H1 (cell line): ENCODE data around the gene B3GNT2. TPM values are rescaled to one million over a fixed set of nuclear protein-coding genes. Genes with fewer than 3 reads are reported as not detected.

Experiments used
- EGR1 ChIP-seq: IDR thresholded peaks from 2 replicates; pipeline ENCODE4 v1.6.1; 2011; ENCODE audit warnings: low read depth, low read length, borderline replicate concordance
- EZH2 ChIP-seq: fragments of 200-600 bp; sonication (generic); IDR thresholded peaks from 2 replicates; pipeline ENCODE4 v1.7.1; 2012; ENCODE audit warnings: low read depth, mild to moderate bottlenecking, moderate library complexity, low read length, inconsistent platforms; ENCODE audit not compliant: severe bottlenecking
- POU5F1 ChIP-seq: IDR thresholded peaks from 2 replicates; pipeline ENCODE4 v1.6.1; 2011; ENCODE audit warnings: low read depth, mild to moderate bottlenecking, low read length, moderate library complexity
- RBBP5 ChIP-seq: IDR thresholded peaks from 2 replicates; pipeline ENCODE4 v1.7.1; 2012; ENCODE audit warnings: low read depth, mild to moderate bottlenecking, inconsistent platforms, low read length, moderate library complexity, borderline replicate concordance
- SIN3A ChIP-seq, 2 experiments: IDR thresholded peaks in 1 of 2; conservative IDR thresholded peaks in 1 of 2; 2 replicates each; pipeline ENCODE4 v1.6.1; 2011 to 2012; ENCODE audit warnings: low read length in 2 of 2, improper control_type of control experiment in 1 of 2, low read depth in 1 of 2, mild to moderate bottlenecking in 1 of 2
- polyA plus RNA-seq, 7 experiments: library from polyadenylated mRNA; depleted of rRNA in 3 of 7; stranded (reverse) in 5 of 7; unstranded in 2 of 7; fragments of >200 nt in 5 of 7; fragments of 200-250 nt in 2 of 7; gene quantifications; 1 replicate in 5 of 7; 2 replicates in 1 of 7; 4 replicates in 1 of 7; pipeline versions ENCODE4 v1.2.1 to v1.2.3, GENCODE V29; 2011 to 2013; ENCODE audit warnings: missing spikeins in 2 of 7, mixed read lengths in 2 of 7
- total RNA-seq: library from RNA; stranded (reverse); fragmentation: NEBNext Ultra II Directional; extraction: Animal tissue kit (Norgen Biotek cat#: 25700); gene quantifications from 2 replicates; pipeline ENCODE4 v1.2.1, GENCODE V29; 2021

The B3GNT2 gene
- total and polyA plus RNA-seq, 2 of the 8 experiments (the other 6 are each of a cell fraction or from before 2014, with no cell fraction given) = 20.1 to 40.8 TPM

- no peak for TF ChIP-seq RBBP5
- TF ChIP-seq EGR1 = no peak
- TF ChIP-seq POU5F1 = no peak
- no peak for TF ChIP-seq EZH2
- no peak for TF ChIP-seq SIN3A (conservative IDR thresholded peaks at IDR 0.05 in 1 of 2, IDR thresholded peaks at IDR 0.05 in 1 of 2; ENCODE audit: low read depth in 1 of 2, low read length in 2 of 2)
These were observed 44.6 kb downstream of the B3GNT2 start (continued) for GRCh38 chr2:62240546-62240945.
